Panc1 (cell line): Measurements from ENCODE around the gene RUNX1.

Source experiments
- CTCF ChIP-seq: fragments of 450-650 bp; IDR thresholded peaks from 2 replicates; pipeline ENCODE4 v1.5.1; 2017; ENCODE audit warnings: mild to moderate bottlenecking
- POLR2AphosphoS5 ChIP-seq: IDR thresholded peaks from 2 replicates; pipeline ENCODE4 v1.6.1; 2012; ENCODE audit warnings: mild to moderate bottlenecking, low read depth, low read length, moderate library complexity
- REST ChIP-seq, 2 experiments: IDR thresholded peaks; 2 replicates each; pipeline ENCODE4 v1.6.1; 2011 to 2012; ENCODE audit warnings: low read depth in 2 of 2, control low read depth in 1 of 2, low read length in 1 of 2, mild to moderate bottlenecking in 1 of 2, moderate library complexity in 1 of 2; ENCODE audit not compliant: insufficient read depth in 1 of 2
- SIN3A ChIP-seq: IDR thresholded peaks from 2 replicates; pipeline ENCODE4 v1.6.1; 2012; ENCODE audit warnings: low read depth, mild to moderate bottlenecking, low read length, moderate library complexity, borderline replicate concordance; ENCODE audit not compliant: insufficient read depth

GRCh38 chr21:34974162-34974981 is 74.7 kb downstream of the RUNX1 start:
- TF ChIP-seq POLR2AphosphoS5 (no peak), CTCF (no peak), SIN3A (no peak), REST (IDR thresholded peaks at IDR 0.05; ENCODE audit: insufficient read depth in 1 of 2, low read depth in 2 of 2, low read length in 1 of 2) (no peak)
